ENCODE data around the gene DDAH2.
A peak's percentile ranks its signal among the peaks of the same experiment; 100 is the strongest.

The DDAH2 gene

DNA sequence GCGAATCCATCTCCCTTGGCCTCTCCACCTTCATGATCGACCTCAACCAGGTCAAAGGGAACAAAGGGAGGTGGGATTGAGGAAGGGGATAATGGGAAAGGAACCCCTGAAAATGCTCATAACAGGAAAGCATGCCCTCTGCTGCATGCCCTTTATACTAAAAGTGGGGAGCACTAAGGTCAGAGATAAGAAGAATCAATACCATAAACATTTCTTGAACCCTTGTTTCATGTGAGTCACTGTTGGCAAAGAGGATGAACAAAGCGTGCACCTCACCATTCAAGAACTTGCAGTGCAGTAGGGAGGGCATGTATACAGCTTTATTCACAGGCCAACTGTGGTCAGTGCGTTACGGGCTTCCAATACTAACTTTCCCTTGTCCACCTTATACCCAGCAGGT lies 31.7 kb upstream of the DDAH2 start:
- DNase-seq = no peak

DNA sequence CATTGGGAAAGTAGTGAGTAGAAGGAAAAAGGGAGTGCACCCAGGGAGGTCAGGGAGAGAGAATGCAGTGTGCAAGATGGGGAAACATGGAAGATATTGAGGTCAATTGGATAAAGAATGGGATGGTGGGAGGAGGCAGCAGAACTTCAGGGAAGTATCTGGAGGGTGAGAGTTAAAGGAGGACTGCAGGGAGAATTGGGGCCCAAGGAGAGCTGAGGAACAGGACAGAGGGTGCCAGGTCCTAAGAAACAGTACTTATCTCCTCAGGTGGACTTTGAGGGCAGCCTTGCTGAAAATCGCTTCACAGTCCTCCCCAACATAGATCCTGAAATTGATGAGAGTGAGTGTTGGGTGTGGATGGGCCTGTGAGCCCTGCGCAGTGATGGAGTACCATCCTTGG lies 29.2 kb upstream of the DDAH2 start:
- DNase-seq = no peak

DNA sequence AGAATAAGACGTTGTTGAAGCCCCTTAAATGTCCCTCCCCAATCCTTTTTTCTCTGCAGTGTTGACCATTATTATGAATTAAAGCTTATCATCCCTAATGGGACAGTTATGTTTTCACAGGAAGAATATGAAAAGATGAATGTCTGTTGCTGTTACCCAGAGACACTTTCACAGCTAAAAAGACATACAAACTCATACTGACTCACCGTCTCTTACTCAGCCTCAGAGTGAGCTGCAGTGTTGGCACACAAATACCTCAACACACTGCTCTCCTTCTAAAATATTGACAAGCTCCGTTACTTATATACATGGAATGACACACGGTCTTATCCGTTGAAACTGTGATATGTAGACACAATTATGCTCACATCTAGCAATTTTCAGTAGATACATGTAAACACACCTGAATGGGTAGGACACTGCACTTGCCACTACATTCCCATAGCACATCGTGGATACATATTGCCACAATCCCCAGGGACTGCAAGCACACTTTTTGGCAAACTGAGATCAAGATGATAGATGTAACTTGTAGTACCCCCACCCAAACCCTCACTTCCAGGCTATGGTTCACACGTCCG lies 23.7 kb upstream of the DDAH2 start:
- DNase-seq = no peak

- no peak for DNase-seq
Observed at GRCh38 chr6:31750411-31751022, 21.4 kb upstream of the DDAH2 start.

- no peak for DNase-seq
Observed at GRCh38 chr6:31749301-31750036, 20.4 kb upstream of the DDAH2 start.

GRCh38 chr6:31744422-31744821 lies 15.3 kb upstream of the DDAH2 start:
- no peak for DNase-seq

DNA sequence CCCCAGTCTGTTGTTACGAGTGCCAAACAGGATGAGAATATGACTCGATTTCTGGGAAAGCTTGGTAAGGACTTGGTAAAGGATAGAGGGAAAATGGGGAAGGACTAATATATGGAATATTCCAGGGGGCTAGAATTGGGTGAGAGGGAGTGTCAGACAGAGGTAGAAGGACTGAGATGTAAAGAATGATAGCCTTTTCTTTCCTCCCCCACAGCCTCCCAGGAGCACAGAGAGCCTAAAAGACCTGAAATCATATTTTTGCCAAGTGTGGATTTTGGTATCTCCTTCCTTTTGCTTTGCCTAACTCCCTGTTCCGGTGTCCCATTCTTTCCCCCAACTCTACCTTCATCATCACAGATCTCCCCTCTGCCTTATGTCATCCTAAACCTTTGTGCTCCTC lies 13.8 kb upstream of the DDAH2 start:
- DNase-seq = no peak

DNA sequence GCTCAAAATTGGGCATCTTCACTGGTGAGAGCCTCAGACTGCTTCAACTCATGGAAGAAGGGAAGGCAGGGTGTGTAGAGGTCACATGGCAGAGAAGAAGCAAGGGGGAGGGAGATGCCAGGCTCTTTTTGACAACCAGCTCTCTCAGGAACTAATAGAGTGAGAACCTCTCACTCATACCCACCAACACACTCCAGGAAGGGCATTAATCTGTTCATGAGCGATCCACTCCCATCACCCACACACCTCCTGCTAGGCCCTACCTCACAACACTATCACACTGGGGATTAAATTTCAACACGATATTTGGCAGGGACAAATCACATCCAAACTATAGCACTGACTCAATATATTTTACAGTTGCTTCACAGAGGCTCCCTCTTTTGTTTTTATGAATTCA lies 12.7 kb upstream of the DDAH2 start:
- no peak for DNase-seq

DNA sequence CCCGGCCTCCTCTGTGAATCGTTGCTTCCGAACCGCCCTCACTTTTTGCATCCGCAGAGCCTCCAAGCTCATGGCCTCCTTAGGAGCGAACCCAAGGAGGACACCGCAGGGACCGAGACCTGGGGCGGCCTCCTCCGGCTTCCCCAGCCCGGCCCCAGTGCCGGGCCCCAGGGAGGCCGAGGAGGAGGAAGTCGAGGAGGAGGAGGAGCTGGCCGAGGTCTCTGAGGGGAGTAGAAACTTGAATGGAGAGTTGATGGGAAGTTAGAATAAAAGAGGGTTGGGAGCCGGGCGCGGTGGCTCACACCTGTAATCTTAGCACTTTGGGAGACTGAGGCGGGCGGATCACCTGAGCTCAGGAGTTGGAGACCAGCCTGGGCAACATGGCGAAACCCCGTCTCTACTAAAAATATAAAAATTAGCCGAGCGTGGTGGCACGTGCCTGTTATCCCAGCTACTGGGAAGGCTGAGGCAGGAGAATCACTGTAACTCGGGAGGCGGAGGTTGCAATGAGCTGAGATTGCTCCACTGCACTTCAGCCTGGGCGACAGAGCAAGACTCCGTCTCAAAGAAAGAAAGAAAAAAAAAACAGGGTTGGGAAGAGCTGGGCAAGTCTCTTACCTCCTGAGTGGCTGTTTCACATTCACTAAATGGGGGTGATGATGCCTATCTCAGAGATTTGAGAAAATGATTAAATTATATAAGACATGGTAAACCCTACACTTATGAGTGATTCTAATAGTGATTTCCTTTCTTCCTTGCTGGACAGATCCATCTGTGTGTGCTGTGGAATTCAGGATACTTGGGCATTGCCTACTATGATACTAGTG lies 11.5 kb upstream of the DDAH2 start:
- DNase-seq = no peak

DNA sequence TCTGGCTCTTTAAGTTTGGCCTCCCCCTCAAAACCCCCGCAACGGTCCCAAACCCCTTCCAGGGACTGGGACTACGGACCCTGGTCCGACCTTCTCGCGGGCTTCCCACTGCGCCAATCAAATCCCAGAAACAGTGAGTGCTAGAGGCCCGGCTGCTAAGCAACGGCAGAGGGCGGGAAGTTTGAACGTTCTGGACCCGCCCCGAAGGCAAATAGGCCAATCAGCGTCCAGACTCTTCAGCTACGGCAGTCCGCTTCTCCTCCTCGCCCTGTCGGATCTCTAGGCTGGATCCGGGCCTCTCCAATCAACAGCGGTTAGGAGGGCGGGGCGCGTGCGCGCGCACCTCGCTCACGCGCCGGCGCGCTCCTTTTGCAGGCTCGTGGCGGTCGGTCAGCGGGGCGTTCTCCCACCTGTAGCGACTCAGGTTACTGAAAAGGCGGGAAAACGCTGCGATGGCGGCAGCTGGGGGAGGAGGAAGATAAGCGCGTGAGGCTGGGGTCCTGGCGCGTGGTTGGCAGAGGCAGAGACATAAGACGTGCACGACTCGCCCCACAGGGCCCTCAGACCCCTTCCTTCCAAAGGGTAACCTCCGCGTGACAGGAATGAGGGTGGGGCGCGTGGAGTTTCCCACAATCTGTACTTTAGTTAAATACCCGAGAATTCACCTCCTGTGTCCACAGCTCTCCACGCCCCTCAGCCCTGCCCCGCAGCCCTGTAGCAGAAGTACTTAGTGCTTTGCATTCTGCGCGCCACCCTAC lies 10.7 kb upstream of the DDAH2 start, which contains the start of gene MSH5:
Gene MSH5, plus strand, starts transcription at position 367 of the 758 bp plus-strand sequence. CDS start 462 bp downstream, outside the sequence.
- peak; percentile 91 for DNase-seq

- no peak for DNase-seq
Observed at GRCh38 chr6:31737991-31738979, 9.2 kb upstream of the DDAH2 start.

DNA sequence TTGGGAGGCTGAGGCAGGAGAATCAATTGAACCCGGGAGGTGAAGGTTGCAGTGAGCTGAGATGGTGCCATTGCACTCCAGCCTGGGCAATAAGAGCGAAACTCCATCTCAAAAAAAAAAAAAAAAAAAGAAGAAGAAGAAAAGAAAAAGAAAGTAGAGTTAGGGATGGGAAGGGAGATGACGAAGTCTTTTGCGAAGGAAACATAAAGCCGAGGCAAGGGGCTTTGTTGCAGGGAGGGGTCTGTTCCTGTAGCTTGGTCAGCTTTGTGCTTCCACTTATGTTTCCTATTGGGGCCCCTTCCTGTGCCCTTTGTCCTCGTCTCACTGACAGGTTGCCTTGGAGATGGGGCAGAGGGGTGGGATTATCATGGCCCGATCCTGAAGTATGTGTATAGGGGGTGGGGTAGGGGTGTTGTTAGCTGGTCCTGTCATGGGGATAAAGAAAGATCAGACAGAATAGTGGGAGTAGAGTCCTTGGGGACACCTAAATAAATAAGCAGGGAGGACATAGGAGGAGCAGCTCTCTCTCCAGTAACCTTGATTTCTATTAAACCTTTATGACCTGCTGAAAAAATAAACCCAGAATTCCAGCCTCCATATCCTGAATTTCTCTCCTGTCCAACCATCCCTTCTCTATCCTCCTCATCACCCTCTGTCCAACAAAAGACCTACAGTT lies 8.4 kb upstream of the DDAH2 start:
- no peak for DNase-seq

GRCh38 chr6:31736768-31737314 lies 7.7 kb upstream of the DDAH2 start:
- no peak for DNase-seq

GRCh38 chr6:31736021-31736767 lies 7.1 kb upstream of the DDAH2 start, which contains the start of gene CLIC1:
Gene CLIC1 (minus strand): TSS chr6:31736530. CDS start chr6:31736300, 230 bp downstream.
- DNase-seq = peak; percentile 88

DNA sequence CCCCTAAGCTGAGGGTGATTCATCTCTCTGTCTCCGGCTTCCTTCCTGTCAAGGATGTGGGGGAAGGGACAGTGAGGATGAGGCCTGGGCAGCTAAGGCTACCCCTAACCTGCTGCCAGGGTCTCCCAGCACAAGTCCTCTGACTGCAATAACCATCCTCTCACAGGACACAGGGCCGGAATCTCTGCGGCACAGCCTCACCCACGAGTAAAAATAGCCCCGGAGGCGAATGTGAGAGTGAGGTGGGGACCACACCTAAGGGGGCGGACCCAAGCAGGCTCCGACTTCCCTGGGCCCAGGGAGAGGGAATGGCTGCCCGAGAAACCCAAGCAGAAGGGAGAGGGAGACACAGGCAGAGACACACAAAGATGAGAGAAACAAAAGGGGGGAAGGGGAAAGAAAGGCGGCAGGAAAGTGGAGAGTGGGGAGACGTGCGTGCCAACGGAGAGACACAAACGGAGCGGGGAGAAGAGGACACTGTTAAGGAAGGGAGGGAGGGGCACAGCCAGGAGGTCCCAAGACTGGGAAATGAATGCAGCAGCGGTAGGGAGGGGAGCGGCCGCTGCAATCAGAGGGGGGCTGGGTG lies 5.8 kb upstream of the DDAH2 start:
- peak; percentile 82 for DNase-seq

- DNase-seq = no peak
Observed at GRCh38 chr6:31734247-31734820, 5.2 kb upstream of the DDAH2 start.

GRCh38 chr6:31733734-31734133 lies 4.6 kb upstream of the DDAH2 start:
- no peak for DNase-seq

DNA sequence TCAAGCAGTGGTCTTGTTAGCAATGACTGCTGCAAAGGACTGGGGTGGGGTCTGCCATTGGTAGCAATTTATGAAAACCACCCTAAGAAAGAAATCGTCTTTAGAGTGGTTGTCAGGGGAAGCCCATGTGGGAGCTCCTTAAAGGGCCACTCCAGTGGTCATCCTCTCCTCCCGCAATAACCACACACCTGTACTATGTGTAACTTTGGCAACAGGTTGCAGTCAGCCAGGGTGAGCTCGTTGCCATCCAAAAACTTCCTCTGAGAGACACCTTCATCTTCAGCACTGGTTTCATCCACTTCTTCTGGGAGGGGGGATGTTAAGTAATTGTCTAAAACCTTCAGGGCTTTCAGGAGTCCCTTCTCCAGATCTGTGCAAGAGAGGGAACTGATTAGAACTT lies 2.9 kb upstream of the DDAH2 start:
- no peak for DNase-seq

DNA sequence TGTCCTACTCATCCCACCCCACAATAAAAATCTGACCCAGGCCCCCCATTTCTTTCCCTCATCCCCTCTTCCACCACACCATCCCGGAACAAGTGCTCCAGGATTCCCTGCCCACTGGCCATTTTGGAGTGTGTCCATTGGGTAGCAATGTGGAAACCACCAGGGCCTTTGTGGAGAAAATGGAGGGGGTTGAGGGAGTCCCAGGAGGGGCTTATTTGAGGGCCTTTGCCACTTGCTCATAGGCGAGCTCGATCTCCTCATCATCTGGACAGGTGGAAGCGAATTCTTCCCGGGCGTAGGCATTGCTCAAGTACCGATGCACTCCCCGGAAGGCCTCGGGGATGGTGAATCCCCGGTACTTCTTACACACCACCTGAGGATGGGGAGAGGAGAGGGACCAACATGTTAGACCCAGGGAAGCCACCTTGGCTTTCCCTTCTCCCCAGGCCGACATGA lies 1.6 kb upstream of the DDAH2 start:
- no peak for DNase-seq
